GM19452 (cell line): ENCODE results near the gene FRMD8.
"Not testable (repeated sequence)": the region's sequence is repeated elsewhere in the genome, so short reads cannot be mapped to it uniquely, and the experiment has no call there.

ENCODE experiments used
- ATAC-seq: cut with Tn5 transposase; IDR thresholded peaks from one replicate; pipeline ENCODE4 v1.9.1; 2021; ENCODE audit not compliant: unreplicated experiment

Gene FRMD8

GRCh38 chr11:65413077-65413664 is 26.7 kb downstream of the FRMD8 start:
- not testable (repeated sequence) for ATAC-seq

- ATAC-seq, result no peak
Measured at GRCh38 chr11:65414776-65415498, 28.5 kb downstream of the FRMD8 start.

GRCh38 chr11:65415499-65416340 is 29.3 kb downstream of the FRMD8 start:
- no peak for ATAC-seq

GRCh38 chr11:65416341-65416824 is 29.9 kb downstream of the FRMD8 start:
- peak; percentile 25 for ATAC-seq

GRCh38 chr11:65416841-65417701 is 30.6 kb downstream of the FRMD8 start:
- no peak for ATAC-seq

GRCh38 chr11:65417702-65418430 is 31.4 kb downstream of the FRMD8 start:
- no peak for ATAC-seq

- ATAC-seq, result no peak
Measured at GRCh38 chr11:65418431-65418680, 31.9 kb downstream of the FRMD8 start.

GRCh38 chr11:65418681-65419459 is 32.4 kb downstream of the FRMD8 start:
- ATAC-seq, result peak; percentile 31

- ATAC-seq, result no peak
Measured at GRCh38 chr11:65419460-65419771, 33.0 kb downstream of the FRMD8 start.

- no peak for ATAC-seq
Measured at GRCh38 chr11:65419772-65420481, 33.5 kb downstream of the FRMD8 start.

- no peak for ATAC-seq
Measured at GRCh38 chr11:65420506-65420905, 34.1 kb downstream of the FRMD8 start.

- ATAC-seq, result peak; percentile 21
Measured at GRCh38 chr11:65420979-65421793, 34.7 kb downstream of the FRMD8 start.

GRCh38 chr11:65421794-65422632 is 35.6 kb downstream of the FRMD8 start:
- ATAC-seq, result no peak

- ATAC-seq, result no peak
Measured at GRCh38 chr11:65422633-65423515, 36.4 kb downstream of the FRMD8 start, which contains the start of gene NEAT1. NEAT1 (plus strand) TSS chr11:65422798.

GRCh38 chr11:65423516-65424204 is 37.2 kb downstream of the FRMD8 start:
- ATAC-seq, result no peak
